Calu3 (cell line): ENCODE results near the gene TMEM244. TPM values are rescaled to one million over a fixed set of nuclear protein-coding genes. Genes with fewer than 3 reads are reported as not detected.
A peak's percentile ranks its signal among the peaks of the same experiment; 100 is the strongest.

Experiments used
- BruUV-seq: library from RNA; stranded (reverse); fragments of 400-500 nt; replicated peaks from 2 replicates; lab custom pipeline; 2021; lab: Mats Ljungman, UMichigan
- CTCF ChIA-PET: fragments of 300-600 bp; sonication (Branson Sonifier 250); formaldehyde crosslinking; loops from one replicate; lab custom pipeline; 2022; ENCODE audit warnings: antibody characterized with exemption; lab: Charles Lee
- DNase-seq: peaks from one replicate; pipeline ENCODE4 v3.0.0; 2022
- H3K27ac Mint-ChIP-seq: one replicate; pipeline ENCODE4 v1.8.0; 2022; ENCODE audit warnings: mixed read lengths; ENCODE audit not compliant: unreplicated experiment
- H3K27me3 Mint-ChIP-seq: one replicate; pipeline ENCODE4 v1.8.0; 2022; ENCODE audit warnings: mixed read lengths; ENCODE audit not compliant: unreplicated experiment
- H3K36me3 Mint-ChIP-seq: one replicate; pipeline ENCODE4 v1.8.0; 2022; ENCODE audit warnings: mild to moderate bottlenecking, moderate library complexity, mixed read lengths; ENCODE audit not compliant: insufficient read depth, unreplicated experiment
- H3K4me1 Mint-ChIP-seq: one replicate; pipeline ENCODE4 v1.8.0; 2022; ENCODE audit warnings: mild to moderate bottlenecking, low read depth, mixed read lengths; ENCODE audit not compliant: unreplicated experiment
- H3K4me3 Mint-ChIP-seq: one replicate; pipeline ENCODE4 v1.8.0; 2022; ENCODE audit warnings: mild to moderate bottlenecking, low read depth, moderate library complexity, mixed read lengths; ENCODE audit not compliant: unreplicated experiment
- H3K9me3 Mint-ChIP-seq: one replicate; pipeline ENCODE4 v1.8.0; 2022; ENCODE audit warnings: low read depth, mixed read lengths; ENCODE audit not compliant: unreplicated experiment
- intact Hi-C: fragments of 100-400 bp; cut with micrococcal nuclease; formaldehyde crosslinking; loops from one replicate; pipeline ENCODE4 v1.10.0; 2022; ENCODE audit not compliant: unreplicated experiment
- total RNA-seq: library from RNA; stranded (reverse); gene quantifications from 2 replicates; pipeline ENCODE4 v1.2.3, GENCODE V29; 2022
- TF ChIP-seq, protein P1 (sequence below): fragments of 200-600 bp; IDR thresholded peaks from one replicate; pipeline ENCODE4 v1.8.0; 2022; ENCODE audit warnings: antibody characterized with exemption; ENCODE audit not compliant: unreplicated experiment

TMEM244 gene
- total RNA-seq, 1 experiment from 2014 or later = not detected

- CTCF ChIA-PET = interaction anchor here (0.7 to 1.2 kb wide), 2 partner anchors 8 to 20 kb away, joined by 3 to 9 read pairs; no protein-coding TSS in a partner anchor
- Mint-ChIP-seq H3K27me3 (no peaks in the 10 kb centered on the region), H3K4me1 (no peaks in the 10 kb centered on the region), H3K4me3 (peak overlapping the region; percentile 32), H3K9me3 (peaks cover 5% of the 10 kb centered on the region), H3K27ac (no peak overlapping the region), H3K36me3 (no peaks in the 10 kb centered on the region)
- peak; percentile 55 for DNase-seq
- TF ChIP-seq, protein P1, sequence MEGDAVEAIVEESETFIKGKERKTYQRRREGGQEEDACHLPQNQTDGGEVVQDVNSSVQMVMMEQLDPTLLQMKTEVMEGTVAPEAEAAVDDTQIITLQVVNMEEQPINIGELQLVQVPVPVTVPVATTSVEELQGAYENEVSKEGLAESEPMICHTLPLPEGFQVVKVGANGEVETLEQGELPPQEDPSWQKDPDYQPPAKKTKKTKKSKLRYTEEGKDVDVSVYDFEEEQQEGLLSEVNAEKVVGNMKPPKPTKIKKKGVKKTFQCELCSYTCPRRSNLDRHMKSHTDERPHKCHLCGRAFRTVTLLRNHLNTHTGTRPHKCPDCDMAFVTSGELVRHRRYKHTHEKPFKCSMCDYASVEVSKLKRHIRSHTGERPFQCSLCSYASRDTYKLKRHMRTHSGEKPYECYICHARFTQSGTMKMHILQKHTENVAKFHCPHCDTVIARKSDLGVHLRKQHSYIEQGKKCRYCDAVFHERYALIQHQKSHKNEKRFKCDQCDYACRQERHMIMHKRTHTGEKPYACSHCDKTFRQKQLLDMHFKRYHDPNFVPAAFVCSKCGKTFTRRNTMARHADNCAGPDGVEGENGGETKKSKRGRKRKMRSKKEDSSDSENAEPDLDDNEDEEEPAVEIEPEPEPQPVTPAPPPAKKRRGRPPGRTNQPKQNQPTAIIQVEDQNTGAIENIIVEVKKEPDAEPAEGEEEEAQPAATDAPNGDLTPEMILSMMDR = no peak
- intact Hi-C loops = no loop called here
- no TSS peak for BruUV-seq
These were observed 25.4 kb downstream of the TMEM244 start for GRCh38 chr6:129835691-129836090.

DNA sequence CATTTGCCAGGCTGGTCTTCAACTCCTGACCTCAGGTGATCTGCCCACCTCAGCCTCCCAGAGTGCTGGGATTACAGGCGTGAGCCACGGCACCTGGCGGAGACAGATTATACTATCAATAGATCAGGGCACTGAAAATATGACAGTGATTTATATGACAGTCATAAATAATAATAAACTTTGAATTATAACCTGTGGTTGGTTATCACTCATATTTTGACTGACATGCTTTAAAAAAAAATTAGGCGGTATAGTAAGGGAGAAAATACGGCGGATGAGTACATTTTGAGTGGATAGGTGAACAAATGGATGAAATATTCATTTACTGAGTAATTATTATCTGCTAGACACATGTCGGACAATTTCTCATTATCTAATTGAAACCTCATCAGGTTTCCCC is 28.8 kb downstream of the TMEM244 start:
- BruUV-seq = no TSS peak
- CTCF ChIA-PET = interaction anchor here (0.6 to 0.7 kb wide), 2 partner anchors 168 to 399 kb away, joined by 3 to 6 read pairs; no protein-coding TSS in a partner anchor
- TF ChIP-seq, protein P1 = no peak
- Mint-ChIP-seq H3K36me3 (no peaks in the 10 kb centered on the region), H3K27ac (no peak overlapping the region), H3K4me3 (no peak overlapping the region), H3K4me1 (no peaks in the 10 kb centered on the region), H3K27me3 (no peaks in the 10 kb centered on the region), H3K9me3 (peaks cover 2% of the 10 kb centered on the region)
- intact Hi-C loops = no loop called here
- no peak for DNase-seq

DNA sequence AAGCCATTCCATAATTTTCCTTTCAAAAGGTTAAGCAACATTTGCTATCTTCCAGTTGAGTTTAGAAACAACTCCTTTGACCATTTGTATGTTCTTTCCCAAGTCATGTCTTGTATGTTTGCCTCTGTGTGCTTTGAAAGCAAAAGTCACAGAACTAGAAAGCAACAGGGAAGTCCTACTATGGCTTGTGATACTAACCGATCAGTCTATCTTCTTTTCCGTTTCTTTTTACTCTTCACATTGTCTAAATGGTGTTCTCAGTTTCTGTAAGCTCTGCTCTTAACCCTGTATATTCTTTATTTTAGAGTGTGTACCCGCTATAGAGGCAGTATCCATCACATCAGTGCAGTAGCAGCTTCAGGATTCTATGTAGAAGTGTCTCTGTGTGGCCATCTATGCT is 32.9 kb downstream of the TMEM244 start:
- H3K27me3 Mint-ChIP-seq = no peaks in the 10 kb centered on the region
- no peaks in the 10 kb centered on the region for H3K9me3 Mint-ChIP-seq
- no TSS peak for BruUV-seq
- DNase-seq = no peak
- TF ChIP-seq, protein P1 = no peak
- H3K4me3 Mint-ChIP-seq = no peak overlapping the region
- intact Hi-C loops = no loop called here
- no peaks in the 10 kb centered on the region for H3K36me3 Mint-ChIP-seq
- CTCF ChIA-PET = interaction anchor here (0.5 to 0.9 kb wide), 2 partner anchors 53 to 963 kb away, joined by 3 to 4 read pairs; no protein-coding TSS in a partner anchor
- no peaks in the 10 kb centered on the region for H3K4me1 Mint-ChIP-seq
- no peak overlapping the region for H3K27ac Mint-ChIP-seq

GRCh38 chr6:129818251-129818650 is 42.9 kb downstream of the TMEM244 start:
- H3K4me3 Mint-ChIP-seq = no peak overlapping the region
- no peaks in the 10 kb centered on the region for H3K9me3 Mint-ChIP-seq
- H3K27me3 Mint-ChIP-seq = no peaks in the 10 kb centered on the region
- H3K36me3 Mint-ChIP-seq = no peaks in the 10 kb centered on the region
- no peak overlapping the region for H3K27ac Mint-ChIP-seq
- CTCF ChIA-PET = no interaction called here
- DNase-seq = no peak
- H3K4me1 Mint-ChIP-seq = peaks cover 14% of the 10 kb centered on the region
- intact Hi-C loops = no loop called here
- TF ChIP-seq, protein P1 = no peak
- no TSS peak for BruUV-seq
